CD4-positive, alpha-beta T cell treated with Interleukin-15 for 1 hour (primary cell): ENCODE results near the gene SYT17.

Experiments used
- DNase-seq: peaks from one replicate; pipeline ENCODE4 v3.0.0-alpha.2; 2020

Gene SYT17, protein sequence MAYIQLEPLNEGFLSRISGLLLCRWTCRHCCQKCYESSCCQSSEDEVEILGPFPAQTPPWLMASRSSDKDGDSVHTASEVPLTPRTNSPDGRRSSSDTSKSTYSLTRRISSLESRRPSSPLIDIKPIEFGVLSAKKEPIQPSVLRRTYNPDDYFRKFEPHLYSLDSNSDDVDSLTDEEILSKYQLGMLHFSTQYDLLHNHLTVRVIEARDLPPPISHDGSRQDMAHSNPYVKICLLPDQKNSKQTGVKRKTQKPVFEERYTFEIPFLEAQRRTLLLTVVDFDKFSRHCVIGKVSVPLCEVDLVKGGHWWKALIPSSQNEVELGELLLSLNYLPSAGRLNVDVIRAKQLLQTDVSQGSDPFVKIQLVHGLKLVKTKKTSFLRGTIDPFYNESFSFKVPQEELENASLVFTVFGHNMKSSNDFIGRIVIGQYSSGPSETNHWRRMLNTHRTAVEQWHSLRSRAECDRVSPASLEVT

DNA sequence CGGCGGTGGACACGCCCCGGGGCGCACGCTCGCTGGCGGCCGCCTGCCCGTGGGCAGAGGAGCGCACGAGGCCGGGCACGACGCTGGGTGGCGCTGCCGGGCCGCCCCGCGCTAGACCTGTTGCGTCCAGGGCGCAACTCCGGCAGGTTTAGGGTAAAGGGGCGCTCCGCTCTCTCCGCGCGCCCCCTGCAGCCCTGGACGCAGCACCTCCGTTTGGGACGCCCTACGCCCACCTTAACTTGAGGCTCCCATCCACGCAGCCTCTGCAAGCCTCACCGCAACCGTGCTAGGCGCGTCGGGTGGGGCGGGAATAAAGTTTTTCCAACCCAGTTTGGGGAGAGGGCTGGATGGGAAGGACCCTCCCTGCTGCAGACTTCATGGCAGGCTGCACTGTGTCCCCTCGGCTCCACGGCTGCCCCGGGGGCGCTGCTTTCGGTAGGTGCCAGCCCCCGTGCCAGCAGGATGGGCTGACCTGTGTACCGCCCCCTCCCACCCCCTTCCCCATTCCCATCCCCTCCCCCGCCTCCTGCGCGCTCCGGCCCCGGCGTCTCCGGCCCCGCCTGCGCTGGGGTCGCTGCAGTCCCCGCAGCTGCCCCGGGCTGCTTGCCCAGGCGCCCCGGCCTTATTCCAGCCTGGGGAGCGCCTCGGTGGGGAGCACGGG lies at the start of gene SYT17:
TSS of gene SYT17 (plus strand) at position 531 of the 661 bp plus-strand sequence. CDS start 407 bp downstream, outside the sequence.
- DNase-seq = peak; percentile 57

GRCh38 chr16:19118938-19119431 lies 49.1 kb upstream of the SYT17 start:
- DNase-seq = peak; percentile 39

DNA sequence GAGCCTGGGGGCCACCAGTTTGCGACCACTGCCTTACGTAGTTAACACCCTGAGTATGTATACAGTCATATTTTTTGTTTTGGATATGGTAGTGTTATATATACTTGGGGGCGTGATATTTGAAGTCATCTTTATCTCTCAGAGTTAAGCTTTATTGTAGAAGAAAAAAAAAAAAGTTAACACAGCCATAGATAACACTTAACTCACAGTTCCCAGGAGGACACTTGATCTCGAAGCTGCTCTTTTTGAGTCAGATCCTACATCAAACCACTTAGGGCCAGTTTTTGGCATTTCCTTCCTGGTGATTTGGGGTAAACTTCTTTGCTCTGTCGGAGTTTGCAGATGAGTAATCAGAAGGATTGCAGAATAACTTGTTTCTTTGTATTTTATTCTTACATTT lies 48.5 kb upstream of the SYT17 start:
- DNase-seq = no peak

GRCh38 chr16:19123535-19124178 lies 44.4 kb upstream of the SYT17 start:
- DNase-seq = no peak

DNA sequence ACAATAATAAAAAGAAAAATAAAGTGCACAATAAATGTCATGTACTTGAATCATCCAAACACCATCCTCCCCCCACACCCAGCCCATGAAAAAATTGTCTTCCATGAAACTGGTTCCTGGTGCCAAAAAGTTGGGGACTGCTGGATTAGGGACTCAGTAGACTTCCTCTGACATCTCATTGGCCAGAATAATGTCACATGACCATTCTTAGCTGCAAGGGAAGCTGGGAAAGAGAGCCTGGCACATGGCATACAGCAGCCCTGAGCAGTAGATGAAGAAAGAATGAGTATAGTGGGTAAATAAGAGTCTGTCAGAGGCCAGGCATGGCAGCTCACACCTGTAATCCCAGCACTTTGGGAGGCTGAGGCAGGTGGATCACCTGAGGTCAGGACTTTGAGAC lies 41.7 kb upstream of the SYT17 start:
- no peak for DNase-seq

- no peak for DNase-seq
Measured at GRCh38 chr16:19127205-19127604, 40.8 kb upstream of the SYT17 start.

DNA sequence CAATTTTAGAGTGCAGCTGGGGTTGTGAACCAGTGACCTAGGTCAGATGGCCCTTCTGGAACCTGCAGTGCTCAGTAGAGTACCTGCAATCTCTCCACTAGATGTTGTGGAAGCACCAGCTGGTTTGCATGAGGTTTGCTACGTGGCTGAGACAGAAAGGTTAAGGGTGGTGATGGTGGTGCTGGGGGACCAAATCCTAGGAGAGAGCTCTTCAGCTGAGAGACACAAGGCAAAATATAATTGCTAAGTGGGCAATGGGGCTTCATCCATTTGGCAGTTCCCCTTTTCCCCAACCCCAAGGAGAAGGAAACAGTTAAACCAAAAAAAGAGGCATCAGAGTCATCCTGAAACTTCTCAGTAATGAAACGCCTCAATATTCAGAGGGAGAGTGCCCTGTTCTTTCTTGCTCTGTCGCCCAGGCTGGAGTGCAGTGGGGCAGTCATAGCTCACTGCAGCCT lies 40.3 kb upstream of the SYT17 start:
- DNase-seq = no peak

DNA sequence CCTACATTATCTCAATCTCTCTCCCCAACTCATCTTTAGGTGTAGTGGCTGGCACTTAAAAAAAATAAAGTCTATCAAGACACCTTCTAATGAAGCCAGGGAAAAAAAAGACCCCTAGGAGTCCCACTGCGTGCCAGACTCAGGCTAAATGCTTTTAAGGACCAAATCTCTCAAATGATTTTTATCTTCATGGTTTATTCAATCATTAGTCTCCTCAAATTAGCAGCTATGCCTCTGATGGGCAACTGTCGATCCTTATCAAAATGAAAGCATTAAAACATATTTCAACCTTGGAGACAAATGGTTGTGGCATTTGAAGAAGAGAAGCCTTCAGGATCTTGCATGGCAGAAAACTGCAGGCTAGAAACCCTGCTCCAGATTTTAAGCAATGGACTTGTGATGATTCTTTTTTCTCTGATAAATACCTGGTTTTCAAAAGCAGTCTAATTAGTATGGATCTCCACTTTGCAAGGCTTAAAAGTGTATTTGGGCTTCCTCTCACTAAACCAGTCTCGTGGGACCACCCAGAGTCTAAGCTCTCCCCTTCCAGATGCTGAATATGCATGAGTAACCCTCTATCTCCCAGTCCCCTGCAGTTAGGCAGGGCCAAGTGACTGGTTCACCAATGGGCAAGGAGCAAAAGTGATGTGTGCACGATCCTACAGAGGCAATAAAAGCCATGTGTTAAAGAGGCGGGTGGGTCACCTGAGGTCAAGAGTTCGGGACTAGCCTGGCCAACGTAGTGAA lies 39.4 kb upstream of the SYT17 start:
- no peak for DNase-seq

GRCh38 chr16:19130385-19130784 lies 37.7 kb upstream of the SYT17 start:
- DNase-seq = no peak

GRCh38 chr16:19130852-19131824 lies 36.9 kb upstream of the SYT17 start:
- DNase-seq = no peak

- DNase-seq = no peak
Measured at GRCh38 chr16:19131825-19132218, 36.2 kb upstream of the SYT17 start.

GRCh38 chr16:19132255-19132654 lies 35.8 kb upstream of the SYT17 start:
- no peak for DNase-seq

GRCh38 chr16:19132898-19133297 lies 35.1 kb upstream of the SYT17 start:
- DNase-seq = no peak

GRCh38 chr16:19133600-19133999 lies 34.4 kb upstream of the SYT17 start:
- DNase-seq = no peak

- no peak for DNase-seq
Measured at GRCh38 chr16:19135201-19135842, 32.7 kb upstream of the SYT17 start.

GRCh38 chr16:19135896-19136438 lies 32.1 kb upstream of the SYT17 start:
- no peak for DNase-seq

GRCh38 chr16:19136549-19137196 lies 31.4 kb upstream of the SYT17 start:
- no peak for DNase-seq

DNA sequence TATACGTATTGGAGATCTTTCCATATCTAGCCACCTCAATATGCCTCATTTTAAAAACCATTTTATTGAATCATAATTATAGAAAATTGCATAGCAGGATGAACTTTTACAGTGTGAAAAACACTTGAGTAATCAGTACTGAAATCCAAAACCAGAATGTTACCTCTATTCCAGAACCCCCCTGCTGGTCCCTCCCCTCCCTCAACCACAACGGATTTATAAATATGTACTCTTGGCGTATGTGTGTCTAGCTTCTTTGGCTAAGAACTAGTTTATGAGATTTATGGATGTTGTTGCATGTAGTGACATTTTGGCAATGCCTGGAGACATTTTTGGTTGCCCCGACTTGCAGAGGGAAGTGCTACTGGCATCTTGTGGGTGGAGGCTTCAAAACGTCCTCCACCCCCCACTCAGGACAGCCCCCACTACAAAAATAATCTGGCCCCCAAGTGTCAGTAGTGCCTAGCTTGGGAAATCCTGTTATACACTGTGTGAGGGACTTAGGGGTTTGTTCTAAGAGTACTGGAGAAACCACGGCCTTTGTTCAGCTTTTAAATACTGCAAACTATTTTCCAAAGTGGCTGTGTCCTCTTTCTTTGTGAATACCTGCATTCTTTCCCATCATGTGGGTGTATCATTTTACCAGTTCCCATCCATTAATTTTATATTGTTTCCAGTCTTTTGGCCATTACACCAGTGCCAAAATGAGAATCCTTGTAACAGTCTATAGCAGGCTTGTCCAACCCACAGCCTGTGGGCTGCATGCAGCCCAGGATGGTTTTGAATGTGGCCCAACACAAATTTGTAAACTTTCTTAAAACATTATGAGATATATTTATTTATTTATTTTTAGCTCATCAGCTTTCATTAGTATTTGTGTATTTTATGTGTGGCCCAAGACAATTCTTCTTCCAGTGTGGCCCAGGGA lies 30.6 kb upstream of the SYT17 start:
- no peak for DNase-seq

GRCh38 chr16:19138601-19139000 lies 29.4 kb upstream of the SYT17 start:
- DNase-seq = no peak
